ENCODE results near the gene CIART. TPM values are rescaled to one million over a fixed set of nuclear protein-coding genes. Genes with fewer than 3 reads are reported as not detected.
"Not testable (repeated sequence)": the region's sequence is repeated elsewhere in the genome, so short reads cannot be mapped to it uniquely, and the experiment has no call there.

Gene CIART
- total and polyA plus RNA-seq, 2 of the 8 experiments (the other 6 are each of a cell fraction or from before 2014, with no cell fraction given): 9.6 to 33.3 TPM

- H3K36me3 ChIP-seq (ENCODE audit: control insufficient read depth in 2 of 4, insufficient read depth in 4 of 4, low read length in 3 of 4): peaks cover 8 to 29% (median 15%) of the 10 kb centered on the region in 4 experiments
- H3K56ac ChIP-seq (replicated peaks; ENCODE audit: insufficient read length, low read depth, low read length); H2BK15ac ChIP-seq (ENCODE audit: low read length); H2BK5ac ChIP-seq (ENCODE audit: low read depth, low read length); H4K5ac ChIP-seq (ENCODE audit: insufficient read length, low read depth, low read length); H3K4me3 ChIP-seq (ENCODE audit: extremely low read depth in 1 of 4, insufficient read depth in 2 of 4, low read depth in 3 of 4, low read length in 4 of 4); H3K27ac ChIP-seq (ENCODE audit: low read depth, low read length); H3K4me1 ChIP-seq (replicated peaks in 1 of 4; ENCODE audit: control insufficient read depth in 3 of 4, insufficient read depth in 4 of 4, low read length in 3 of 4); H2BK20ac ChIP-seq (ENCODE audit: low read length); H3K23me2 ChIP-seq (ENCODE audit: low read depth, low read length); H4K8ac ChIP-seq (ENCODE audit: extremely low read depth, insufficient read depth, low read length); H2BK120ac ChIP-seq (replicated peaks; ENCODE audit: low read depth, low read length); H4K91ac ChIP-seq (replicated peaks; ENCODE audit: insufficient read length, low read length); H3K14ac ChIP-seq (ENCODE audit: insufficient read length); H4K20me1 ChIP-seq (replicated peaks in 1 of 2; ENCODE audit: control insufficient read depth in 1 of 2, insufficient read depth in 2 of 2, low read length in 2 of 2); H3K27me3 ChIP-seq (replicated peaks in 1 of 4; ENCODE audit: control insufficient read depth in 3 of 4, extremely low read depth in 1 of 4, insufficient read depth in 3 of 4, low read length in 3 of 4); H3K79me2 ChIP-seq (ENCODE audit: control insufficient read depth in 1 of 2, insufficient read depth in 2 of 2, low read length in 2 of 2); H3K23ac ChIP-seq (ENCODE audit: insufficient read length); H3K9me3 ChIP-seq (ENCODE audit: insufficient read depth in 2 of 2, low read depth in 1 of 2, low read length in 1 of 2); DNase-seq (ENCODE audit: low read depth in 1 of 2, low spot score in 2 of 2); H3K9ac ChIP-seq (replicated peaks in 1 of 4; ENCODE audit: extremely low read depth in 1 of 4, low read depth in 3 of 4, low read length in 3 of 4); H3K4ac ChIP-seq (replicated peaks; ENCODE audit: insufficient read length, low read depth, low read length); H3K18ac ChIP-seq (ENCODE audit: extremely low read depth, low read length); H3K79me1 ChIP-seq (ENCODE audit: low read depth, low read length); CTCF ChIA-PET (ENCODE audit: partially characterized antibody); H2AK5ac ChIP-seq (ENCODE audit: low read depth, low read length); H2AFZ ChIP-seq (ENCODE audit: low read length); H3K4me2 ChIP-seq (ENCODE audit: insufficient read depth in 1 of 2, low read depth in 2 of 2, low read length in 2 of 2); FAIRE-seq; H2BK12ac ChIP-seq (ENCODE audit: low read depth, low read length): not testable (repeated sequence)
- peak in 1 of 2 experiments; percentile 29; a peak in 1 of 3 replicates for TF ChIP-seq POLR2A (IDR thresholded peaks at IDR 0.05; ENCODE audit: control extremely low read depth in 1 of 2, low read depth in 2 of 2, low read length in 2 of 2)
- POLR2A ChIA-PET (ENCODE audit: partially characterized antibody): interaction anchor here (3.3 kb wide), 1 partner anchor 11 kb away, joined by 25 read pairs; no protein-coding TSS in a partner anchor
- 99% methylated on average over 9 of the region's 9 CpGs; no CpG with 5 or more reads in 1 of the 2 experiments for WGBS, 2 experiments (ENCODE audit: extremely low coverage in 1 of 2, insufficient coverage in 1 of 2, insufficient read length in 1 of 2, insufficient replicate concordance in 2 of 2, low coverage in 1 of 2, low lambda C conversion rate in 2 of 2, missing lambda C conversion rate in 1 of 2)
Observed at GRCh38 chr1:150308585-150308984, 26.2 kb downstream of the CIART start.
